ENCODE data around the gene TBC1D1.

TBC1D1 gene

GRCh38 chr4:38178392-38178995 lies 287.6 kb downstream of the TBC1D1 start:
- DNase-seq = no peak

DNA sequence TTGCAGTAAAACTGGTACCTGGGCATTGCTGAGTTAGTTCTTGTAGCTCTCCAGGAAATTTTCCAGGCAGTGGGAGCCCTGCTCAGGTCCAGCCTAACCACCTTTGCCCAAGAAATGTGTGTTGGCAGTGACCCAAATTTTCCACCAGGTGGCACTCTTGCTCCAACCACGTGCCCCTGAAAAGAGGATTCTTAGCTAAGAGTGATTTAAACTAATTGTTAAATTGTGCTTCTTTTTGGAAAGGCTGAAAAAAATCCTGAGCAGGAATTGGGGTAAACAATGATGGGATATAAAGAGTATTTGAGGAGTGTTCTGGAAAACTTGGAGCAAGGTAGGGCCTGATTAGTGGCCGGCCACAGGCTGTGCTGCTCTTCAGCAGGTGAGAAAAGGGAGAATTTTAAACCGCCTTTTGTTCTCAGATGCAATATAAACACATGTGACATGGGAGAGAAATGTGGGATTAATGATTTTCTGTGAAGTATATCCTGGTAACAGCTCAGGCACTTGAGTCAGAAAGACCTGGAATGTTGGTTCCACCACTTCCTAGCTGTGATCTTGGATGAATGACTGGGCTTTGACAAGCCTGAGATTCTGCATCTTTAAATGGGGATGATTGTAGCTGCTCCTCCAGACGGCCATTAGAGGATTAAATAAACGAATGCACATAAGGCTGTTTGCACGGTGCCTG lies 288.9 kb downstream of the TBC1D1 start:
- no peak for DNase-seq

DNA sequence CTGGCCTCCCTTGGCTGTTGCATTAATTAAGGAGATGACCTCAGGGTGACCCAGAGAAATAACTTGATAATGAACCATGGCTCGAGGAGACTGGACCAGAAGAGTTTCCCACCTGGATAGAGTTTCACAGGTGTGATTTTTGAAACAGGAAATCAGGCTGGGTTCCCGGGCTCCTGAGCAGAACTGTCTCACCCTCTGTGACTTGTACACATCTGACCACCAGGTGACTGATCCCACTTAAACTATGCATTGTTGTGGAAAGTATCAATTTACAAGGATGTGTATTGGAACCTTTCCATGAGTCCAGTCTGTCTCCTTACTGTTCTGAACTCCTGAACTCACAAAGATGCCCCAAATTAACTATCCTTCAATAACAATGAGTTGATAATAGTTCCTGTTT lies 289.6 kb downstream of the TBC1D1 start:
- DNase-seq = no peak

DNA sequence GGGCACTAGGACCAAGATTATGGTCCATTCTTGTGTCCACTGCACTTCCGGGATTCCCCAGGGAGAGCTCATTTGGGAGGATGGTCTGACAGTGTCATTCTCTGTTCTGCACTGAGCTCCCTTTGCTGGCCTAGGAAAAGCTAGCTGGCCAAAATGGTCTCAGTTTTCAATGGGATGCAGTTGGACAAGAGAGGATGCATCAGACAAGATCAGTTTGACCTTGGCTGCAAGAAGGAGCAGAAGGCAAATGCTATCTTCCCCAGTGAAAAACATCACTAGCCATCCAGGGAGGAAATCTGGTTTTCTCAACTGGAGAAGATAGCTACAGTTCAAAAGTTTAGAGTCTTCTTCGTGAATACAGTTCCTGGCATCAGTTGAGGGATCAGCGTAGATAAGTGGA lies 290.4 kb downstream of the TBC1D1 start:
- DNase-seq = no peak

DNA sequence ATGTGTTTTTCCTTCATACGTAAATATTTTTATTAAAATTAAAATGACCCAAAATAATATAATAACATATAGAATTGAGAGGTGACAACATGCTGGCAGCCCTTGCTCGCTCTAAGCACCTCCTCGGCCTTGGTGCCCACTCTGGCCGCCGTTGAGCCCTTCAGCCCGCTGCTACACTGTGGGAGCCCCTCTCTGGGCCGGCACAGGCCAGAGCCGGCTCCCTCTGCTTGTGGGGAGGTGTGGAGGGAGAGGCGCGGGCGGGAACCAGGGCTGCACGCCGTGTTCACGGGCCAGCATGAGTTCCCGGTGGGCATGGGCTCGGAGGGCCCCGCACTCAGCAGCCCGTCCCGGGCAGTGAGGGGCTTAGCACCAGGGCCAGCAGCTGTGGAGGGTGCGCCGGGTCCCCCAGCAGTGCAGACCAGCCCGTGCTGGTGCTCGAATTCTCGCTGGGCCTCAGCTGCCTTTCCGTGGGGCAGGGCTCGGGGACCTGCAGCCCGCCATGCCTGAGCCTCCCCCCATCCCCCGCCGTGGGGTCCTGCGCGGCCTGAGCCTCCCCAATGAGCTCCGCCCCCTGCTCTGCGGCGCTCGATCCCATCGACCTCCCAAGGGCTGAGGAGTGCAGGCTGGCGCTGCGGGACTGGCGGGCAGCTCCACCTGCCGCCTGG lies 291.6 kb downstream of the TBC1D1 start:
- DNase-seq = no peak

DNA sequence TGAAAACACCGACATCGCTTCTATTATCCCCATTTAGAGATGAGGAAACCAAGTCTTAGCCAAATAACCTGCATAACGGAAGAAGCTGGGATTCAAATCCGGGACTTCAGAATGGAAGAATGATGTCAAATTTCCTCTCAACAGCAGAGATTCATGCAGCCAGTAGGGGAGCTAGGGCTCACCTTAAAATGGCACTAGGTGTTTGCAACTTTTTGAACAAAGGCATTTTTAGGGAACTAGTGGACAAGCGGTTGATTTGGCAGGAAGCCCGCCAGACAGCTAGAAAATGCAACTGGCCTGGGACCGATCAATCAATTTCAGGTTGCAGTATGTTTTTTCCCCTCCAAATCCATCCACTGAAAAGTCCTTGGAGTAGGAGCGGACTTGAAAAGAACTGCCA lies 293.5 kb downstream of the TBC1D1 start:
- no peak for DNase-seq

- no peak for DNase-seq
Measured at GRCh38 chr4:38185406-38186144, 294.7 kb downstream of the TBC1D1 start.

DNA sequence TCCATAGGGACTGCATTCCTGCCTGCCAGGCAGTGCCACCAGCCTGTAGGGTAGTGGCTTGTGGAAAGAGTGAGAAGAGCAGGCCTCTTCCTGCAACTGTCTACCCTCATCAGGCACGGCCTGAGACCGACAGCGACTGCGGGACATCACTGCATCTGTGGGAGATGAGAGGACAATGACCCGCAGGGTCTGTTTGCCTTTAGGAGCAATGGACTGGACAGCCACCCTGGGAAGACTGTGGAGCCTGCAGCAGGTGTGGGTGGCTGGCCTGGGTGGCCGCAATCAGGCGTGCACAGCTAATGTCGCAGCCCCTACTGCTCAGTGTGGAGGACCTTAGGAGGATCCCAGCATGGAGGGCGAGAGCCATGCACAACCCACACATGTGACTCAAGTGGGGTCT lies 297.3 kb downstream of the TBC1D1 start:
- no peak for DNase-seq

- DNase-seq = no peak
Measured at GRCh38 chr4:38188631-38189101, 297.8 kb downstream of the TBC1D1 start.
